Sigmoid colon (tissue), 4 donors: ENCODE measurements around the gene MYO18B.

ENCODE experiments used
- CTCF ChIP-seq, 4 experiments: fragments of 450-650 bp in 3 of 4; fragments of 200-600 bp in 1 of 4; IDR thresholded peaks; one replicate each; pipeline ENCODE4 v1.5.1; 2016 to 2019; ENCODE audit warnings: antibody characterized with exemption in 4 of 4, mild to moderate bottlenecking in 3 of 4, moderate library complexity in 2 of 4
- POLR2A ChIP-seq, 2 donors: fragments of 450-650 bp; IDR thresholded peaks; one replicate each; pipeline ENCODE4 v1.6.1; 2016; ENCODE audit warnings: antibody characterized with exemption in 2 of 2, mild to moderate bottlenecking in 2 of 2, moderate library complexity in 2 of 2
- POLR2AphosphoS5 ChIP-seq, 4 donors: sonication (generic); formaldehyde crosslinking; IDR thresholded peaks; one replicate each; pipeline ENCODE4 v1.6.1; 2017; ENCODE audit warnings: antibody characterized with exemption in 4 of 4

DNA sequence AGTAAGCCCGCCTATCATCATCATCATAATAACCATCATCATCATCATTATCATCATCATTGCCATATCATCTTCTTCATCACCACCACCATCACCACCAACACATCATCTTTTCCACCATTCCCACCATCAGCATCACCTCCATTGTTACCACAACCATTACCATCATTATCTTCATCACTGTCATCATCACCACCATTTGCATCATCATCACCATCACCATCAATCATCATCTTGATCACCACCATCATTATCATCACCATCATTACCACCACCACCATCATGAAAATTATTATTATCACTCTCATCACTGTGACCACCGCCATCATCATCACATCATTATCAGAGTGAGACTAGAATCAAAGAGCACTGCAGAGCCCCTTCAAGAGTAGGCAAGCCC, 227.9 kb downstream of the MYO18B start:
- TF ChIP-seq CTCF (IDR thresholded peaks at IDR 0.05) (no peak), POLR2AphosphoS5 (IDR thresholded peaks at IDR 0.05) (no peak), POLR2A (IDR thresholded peaks at IDR 0.05) (no peak)
